HCT116 (cell line): ENCODE results near the gene CPA4. TPM values are rescaled to one million over a fixed set of nuclear protein-coding genes. Genes with fewer than 3 reads are reported as not detected.

Experiments
- ATAC-seq: fragments of 200-7000 bp; cut with Tn5 transposase; 2 replicates; pipeline ENCODE4 v1.9.1; 2020; ENCODE audit warnings: mild to moderate bottlenecking, moderate library complexity
- BruUV-seq: library from RNA; stranded (reverse); fragments of 400-500 nt; replicated peaks from 2 replicates; lab custom pipeline; 2021; lab: Mats Ljungman, UMichigan
- CTCF ChIA-PET: fragments of 300-600 bp; sonication (Branson Sonifier 250); formaldehyde crosslinking; loops from one replicate; lab custom pipeline; 2021; ENCODE audit warnings: antibody characterized with exemption; lab: Charles Lee
- POLR2A ChIA-PET: fragments of 300-600, 350-600 bp; sonication (Branson Sonifier 250); formaldehyde crosslinking; loops from one replicate; lab custom pipeline; 2021; ENCODE audit warnings: antibody characterized with exemption; lab: Charles Lee
- RAD21 ChIA-PET, 2 experiments: fragments of 300-600 bp; sonication (Branson Sonifier 250); formaldehyde crosslinking; loops; one replicate each; lab custom pipeline; 2023; ENCODE audit warnings: low total read pairs in 2 of 2; ENCODE audit not compliant: uncharacterized antibody in 2 of 2, unreplicated experiment in 2 of 2, low non-redundant PET in 1 of 2; lab: Charles Lee
- DNase-seq: peaks from one replicate; pipeline ENCODE4 v3.0.0-alpha.2; 2010; ENCODE audit warnings: low read depth, low spot score
- H2AFZ ChIP-seq: fragments of 200-600 bp; shearing (Covaris generic), sonication (generic); 2 replicates; pipeline ENCODE4 v1.6.1; 2017; ENCODE audit warnings: low read depth, mixed run types, mixed read lengths, antibody characterized with exemption, low read length; ENCODE audit not compliant: poor library complexity, severe bottlenecking
- H3K27ac ChIP-seq: 2 replicates; pipeline ENCODE4 v1.5.1; 2012; ENCODE audit warnings: low read depth, low read length
- H3K27me3 ChIP-seq: fragments of 200-600 bp; sonication (generic); 2 replicates; pipeline ENCODE4 v1.6.1; 2016; ENCODE audit warnings: mixed run types, low read length, mixed read lengths; ENCODE audit not compliant: insufficient read depth
- H3K36me3 ChIP-seq, 2 experiments: fragments of 200-500 bp in 1 of 2; fragments of 200-600 bp in 1 of 2; sonication (Bioruptor generic) in 1 of 2; sonication (generic) in 1 of 2; 2 replicates each; pipeline versions ENCODE4 v1.5.1 to v1.6.1; 2014 to 2016; ENCODE audit warnings: low read length in 2 of 2, inconsistent platforms in 1 of 2, mixed read lengths in 1 of 2, mixed run types in 1 of 2; ENCODE audit not compliant: insufficient read depth in 2 of 2, control insufficient read depth in 1 of 2
- H3K4me1 ChIP-seq, 2 experiments: fragments of 200-600 bp in 1 of 2; sonication (generic) in 1 of 2; 2 replicates each; pipeline versions ENCODE4 v1.5.1 to v1.6.1; 2012 to 2017; ENCODE audit warnings: low read length in 2 of 2, inconsistent platforms in 1 of 2, mild to moderate bottlenecking in 1 of 2, mixed read lengths in 1 of 2, mixed run types in 1 of 2, moderate library complexity in 1 of 2; ENCODE audit not compliant: insufficient read depth in 2 of 2, control insufficient read depth in 1 of 2
- H3K4me2 ChIP-seq: fragments of 200-600 bp; sonication (generic); 2 replicates; pipeline ENCODE4 v1.6.1; 2017; ENCODE audit warnings: mixed run types, low read length, mixed read lengths
- H3K4me3 ChIP-seq, 2 experiments: fragments of 200-600 bp in 1 of 2; sonication (generic) in 1 of 2; replicated peaks in 1 of 2; 2 replicates each; pipeline ENCODE4 v1.5.1; 2011 to 2016; ENCODE audit warnings: low read length in 2 of 2, control low read depth in 1 of 2, low read depth in 1 of 2, mild to moderate bottlenecking in 1 of 2, mixed read lengths in 1 of 2, mixed run types in 1 of 2
- H3K79me2 ChIP-seq: fragments of 200-600 bp; sonication (generic); 2 replicates; pipeline ENCODE4 v1.6.1; 2017; ENCODE audit warnings: mild to moderate bottlenecking, mixed run types, low read length, moderate library complexity, mixed read lengths; ENCODE audit not compliant: insufficient read depth
- H3K9ac ChIP-seq: fragments of 200-600 bp; sonication (generic); 2 replicates; pipeline ENCODE4 v1.6.1; 2016; ENCODE audit warnings: low read length, mixed read lengths
- H3K9me2 ChIP-seq: fragments of 200-600 bp; sonication (generic), shearing (Covaris generic); 2 replicates; pipeline ENCODE4 v1.6.1; 2017; ENCODE audit warnings: mixed run types, mild to moderate bottlenecking, moderate library complexity; ENCODE audit not compliant: insufficient read depth
- H3K9me3 ChIP-seq, 2 experiments: fragments of 200-500 bp in 1 of 2; fragments of 200-600 bp in 1 of 2; sonication (Bioruptor generic) in 1 of 2; sonication (generic) in 1 of 2; 2 replicates each; pipeline ENCODE4 v1.6.1; 2014 to 2017; ENCODE audit warnings: low read length in 2 of 2, mixed read lengths in 2 of 2, inconsistent platforms in 1 of 2, low read depth in 1 of 2, mild to moderate bottlenecking in 1 of 2, mixed run types in 1 of 2, moderate library complexity in 1 of 2; ENCODE audit not compliant: control insufficient read depth in 1 of 2, insufficient read depth in 1 of 2
- H4K20me1 ChIP-seq: fragments of 200-600 bp; sonication (generic), shearing (Covaris generic); 2 replicates; pipeline ENCODE4 v1.6.1; 2017; ENCODE audit warnings: mixed run types, mild to moderate bottlenecking, moderate library complexity; ENCODE audit not compliant: insufficient read depth
- ATF3 ChIP-seq: IDR thresholded peaks from 2 replicates; pipeline ENCODE4 v1.6.1; 2012
- EGR1 ChIP-seq: IDR thresholded peaks from 2 replicates; pipeline ENCODE4 v1.6.1; 2012; ENCODE audit warnings: low read depth
- EZH2 ChIP-seq: fragments of 200-600 bp; sonication (generic); IDR thresholded peaks from 2 replicates; pipeline ENCODE4 v1.6.1; 2017; ENCODE audit warnings: antibody characterized with exemption, mixed run types
- EZH2phosphoT487 ChIP-seq: fragments of 200-600 bp; IDR thresholded peaks from 2 replicates; pipeline ENCODE4 v1.6.1; 2018; ENCODE audit warnings: antibody characterized with exemption, borderline replicate concordance
- FOSL1 ChIP-seq: IDR thresholded peaks from 2 replicates; pipeline ENCODE4 v1.6.1; 2012; ENCODE audit warnings: low read depth
- POLR2A ChIP-seq: IDR thresholded peaks from 2 replicates; pipeline ENCODE4 v1.7.0; 2011; ENCODE audit warnings: borderline replicate concordance; ENCODE audit not compliant: insufficient read depth, insufficient read length; ENCODE audit errors: extremely low read depth
- SRF ChIP-seq: IDR thresholded peaks from 2 replicates; pipeline ENCODE4 v1.6.1; 2012; ENCODE audit warnings: low read depth
- TCF7L2 ChIP-seq: IDR thresholded peaks from 2 replicates; pipeline ENCODE4 v1.7.0; 2011; ENCODE audit warnings: borderline replicate concordance, inconsistent platforms; ENCODE audit not compliant: insufficient read depth, insufficient read length; ENCODE audit errors: extremely low read depth
- ZFX ChIP-seq: fragments of 450-650 bp; IDR thresholded peaks from 2 replicates; pipeline ENCODE4 v1.6.1; 2017
- intact Hi-C: fragments of 100-400 bp; cut with micrococcal nuclease; formaldehyde crosslinking; loops from 2 replicates; pipeline ENCODE4 v1.10.0; 2022
- total RNA-seq: library from RNA; stranded (reverse); gene quantifications from one replicate; pipeline ENCODE4 v1.2.1, GENCODE V29; 2021; ENCODE audit not compliant: unreplicated experiment

Gene CPA4
- total RNA-seq, 1 experiment from 2014 or later = 38.7 TPM

- TF ChIP-seq SRF (peak; percentile 48; the same call in 1 of the 2 replicates), TCF7L2 (no peak), FOSL1 (peak; percentile 99), POLR2A (no peak)
Measured at GRCh38 chr7:130363026-130363847, 70.3 kb downstream of the CPA4 start (continued).

- no TSS peak for BruUV-seq
- peaks cover 0 to 13% of the 10 kb centered on the region in 2 experiments; a peak in 1 of 4 replicates for H3K9me3 ChIP-seq
- ChIA-PET CTCF (no interaction called here), POLR2A (no interaction called here), RAD21 (no interaction called here)
- H3K4me2 ChIP-seq = peak overlapping the region; percentile 4; the same call in 1 of the 2 replicates
- no peak for TF ChIP-seq ATF3
- no peak for TF ChIP-seq EZH2phosphoT487
- TF ChIP-seq EGR1 = no peak
- no peak for TF ChIP-seq EZH2
- no peak for TF ChIP-seq ZFX
- H3K36me3 ChIP-seq = no peaks in the 10 kb centered on the region
- ATAC-seq (no peak), DNase-seq (no peak)
- no peak overlapping the region for H3K27ac ChIP-seq
- no peak overlapping the region for H3K4me3 ChIP-seq
- peaks cover 28 to 58% of the 10 kb centered on the region in 2 experiments for H3K4me1 ChIP-seq
- H4K20me1 ChIP-seq = no peaks in the 10 kb centered on the region
- H3K9ac ChIP-seq = no peak overlapping the region
- H3K79me2 ChIP-seq = no peaks in the 10 kb centered on the region
- H3K27me3 ChIP-seq = no peaks in the 10 kb centered on the region
- intact Hi-C loops = no loop called here
- H3K9me2 ChIP-seq = no peaks in the 10 kb centered on the region
- H2AFZ ChIP-seq = no peak overlapping the region
Measured at GRCh38 chr7:130364451-130364850, 71.5 kb downstream of the CPA4 start.
